Astrocyte of the cerebellum (primary cell): ENCODE measurements around the gene INHBB.

Experiments
- DNase-seq: peaks from one replicate; pipeline ENCODE4 v3.0.0-alpha.2; 2011; ENCODE audit warnings: low read depth
- H3K4me3 ChIP-seq: 2 replicates; pipeline ENCODE4 v1.5.1; 2011; ENCODE audit warnings: mild to moderate bottlenecking, low read depth, low read length, moderate library complexity
- in situ Hi-C: cut with HindIII; loops from 2 replicates; pipeline ENCODE4 v1.10.0; 2017; ENCODE audit warnings: low sequenced_read_pairs
- TF ChIP-seq, protein P1 (sequence below): IDR thresholded peaks from 2 replicates; pipeline ENCODE4 v1.5.1; 2012; ENCODE audit warnings: low read length, low read depth, moderate library complexity, mild to moderate bottlenecking; ENCODE audit errors: missing control alignments

The INHBB gene

DNA sequence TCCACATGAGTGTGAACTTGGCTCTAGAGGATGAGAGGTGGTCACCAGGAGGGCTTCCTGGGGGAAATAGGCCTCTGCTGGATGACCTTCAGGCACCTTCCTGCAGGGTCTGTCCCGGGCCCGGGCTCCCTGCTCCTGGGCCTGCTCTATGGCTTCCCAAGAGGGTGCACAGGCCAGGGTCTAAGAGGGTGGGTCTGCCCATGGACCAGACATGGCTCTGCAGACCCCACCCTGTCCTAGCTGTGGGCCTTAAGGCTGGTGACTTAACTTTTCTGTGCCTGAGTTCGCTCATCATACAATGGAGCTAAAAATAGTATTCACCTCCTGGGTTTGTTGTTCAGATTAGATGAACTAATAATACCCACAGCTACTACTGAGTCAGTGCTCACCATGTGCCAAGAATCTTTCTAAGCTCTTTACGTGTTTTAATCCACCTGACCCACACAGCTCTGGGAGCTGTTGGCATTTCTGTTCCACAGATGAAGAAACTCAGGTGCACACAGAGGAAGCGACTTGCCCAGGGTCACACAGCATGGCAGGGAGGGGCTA is 14.4 kb downstream of the INHBB start:
- no peak for DNase-seq
- no peak overlapping the region for H3K4me3 ChIP-seq
- TF ChIP-seq, protein P1, sequence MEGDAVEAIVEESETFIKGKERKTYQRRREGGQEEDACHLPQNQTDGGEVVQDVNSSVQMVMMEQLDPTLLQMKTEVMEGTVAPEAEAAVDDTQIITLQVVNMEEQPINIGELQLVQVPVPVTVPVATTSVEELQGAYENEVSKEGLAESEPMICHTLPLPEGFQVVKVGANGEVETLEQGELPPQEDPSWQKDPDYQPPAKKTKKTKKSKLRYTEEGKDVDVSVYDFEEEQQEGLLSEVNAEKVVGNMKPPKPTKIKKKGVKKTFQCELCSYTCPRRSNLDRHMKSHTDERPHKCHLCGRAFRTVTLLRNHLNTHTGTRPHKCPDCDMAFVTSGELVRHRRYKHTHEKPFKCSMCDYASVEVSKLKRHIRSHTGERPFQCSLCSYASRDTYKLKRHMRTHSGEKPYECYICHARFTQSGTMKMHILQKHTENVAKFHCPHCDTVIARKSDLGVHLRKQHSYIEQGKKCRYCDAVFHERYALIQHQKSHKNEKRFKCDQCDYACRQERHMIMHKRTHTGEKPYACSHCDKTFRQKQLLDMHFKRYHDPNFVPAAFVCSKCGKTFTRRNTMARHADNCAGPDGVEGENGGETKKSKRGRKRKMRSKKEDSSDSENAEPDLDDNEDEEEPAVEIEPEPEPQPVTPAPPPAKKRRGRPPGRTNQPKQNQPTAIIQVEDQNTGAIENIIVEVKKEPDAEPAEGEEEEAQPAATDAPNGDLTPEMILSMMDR: no peak
- in situ Hi-C loops: loop anchor here (5.0 kb wide), 1 partner anchor 42 kb away; no protein-coding TSS in a partner anchor

DNA sequence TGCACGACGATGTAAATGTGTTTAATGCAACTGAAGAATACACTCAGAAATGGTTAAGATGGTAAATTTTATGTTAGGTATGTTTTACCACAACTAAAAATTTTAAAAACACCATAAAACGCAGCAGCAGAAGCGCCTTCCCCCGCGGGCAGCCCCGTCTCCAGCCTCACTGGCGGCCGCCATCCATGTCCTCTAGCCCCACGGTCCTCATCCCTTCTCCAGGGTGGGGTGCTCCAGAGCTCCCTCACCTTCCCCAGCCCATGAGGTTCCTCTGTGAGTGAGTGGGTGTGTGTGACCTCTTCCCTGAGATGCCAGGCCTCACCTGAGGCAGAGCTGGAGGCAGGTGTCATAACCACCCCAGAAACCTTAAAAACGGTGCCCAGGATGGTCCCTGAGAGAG is 17.0 kb downstream of the INHBB start:
- in situ Hi-C loops: loop anchor here (5.0 kb wide), 1 partner anchor 39 kb away; no protein-coding TSS in a partner anchor
- no peak for DNase-seq
- H3K4me3 ChIP-seq: no peak overlapping the region
- TF ChIP-seq, protein P1: no peak

DNA sequence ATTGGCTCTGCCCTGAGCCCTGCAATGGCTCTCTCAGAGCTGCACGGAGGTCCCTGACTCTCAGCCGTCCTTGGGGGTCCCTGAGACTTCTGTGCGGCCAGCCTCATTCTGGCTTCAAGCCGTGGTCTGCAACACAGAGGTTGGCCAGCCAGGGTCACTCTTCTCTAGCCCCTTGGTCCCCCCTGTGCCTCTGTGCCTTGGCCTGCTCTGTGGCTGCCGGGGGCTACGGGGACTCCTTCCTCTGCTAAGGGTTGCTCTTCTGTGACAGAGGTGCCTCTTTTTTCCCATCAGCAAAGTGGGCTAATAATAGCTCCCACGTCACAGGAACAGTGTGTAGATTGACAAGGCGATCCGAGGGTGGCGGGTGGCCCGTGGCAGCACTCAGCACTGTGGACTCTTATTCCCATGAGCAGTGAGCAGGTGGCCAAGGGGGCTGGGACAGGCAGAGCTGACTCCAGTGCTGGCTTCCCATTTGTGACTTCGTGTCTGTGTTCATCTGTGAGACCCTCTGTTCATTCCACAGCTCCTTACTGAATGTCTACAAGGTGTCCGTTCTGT is 19.4 kb downstream of the INHBB start:
- TF ChIP-seq, protein P1: no peak
- DNase-seq: no peak
- in situ Hi-C loops: no loop called here

DNA sequence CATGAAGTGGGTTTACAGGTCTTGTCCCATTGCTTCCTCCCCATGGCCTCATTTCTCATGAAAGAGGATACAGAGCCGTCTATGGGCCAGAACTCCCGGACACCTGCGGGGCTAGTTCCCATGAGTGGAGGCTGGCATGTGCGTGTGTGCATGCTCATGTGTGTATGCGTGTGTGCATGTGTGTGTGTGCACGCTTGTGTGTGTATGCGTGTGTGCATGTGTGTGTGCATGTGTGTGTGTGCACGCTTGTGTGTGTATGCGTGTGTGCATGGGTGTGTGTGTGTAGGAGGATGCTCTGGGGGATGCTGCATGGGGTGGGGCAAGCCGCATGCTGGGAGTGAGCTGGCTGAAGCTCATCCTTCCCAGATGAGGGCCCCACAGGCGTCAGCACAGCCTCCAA is 20.8 kb downstream of the INHBB start:
- TF ChIP-seq, protein P1: no peak
- no peak overlapping the region for H3K4me3 ChIP-seq
- in situ Hi-C loops: no loop called here
- no peak for DNase-seq

More for the DNA sequence above, 19.4 kb downstream of the INHBB start:
- no peak overlapping the region for H3K4me3 ChIP-seq

DNA sequence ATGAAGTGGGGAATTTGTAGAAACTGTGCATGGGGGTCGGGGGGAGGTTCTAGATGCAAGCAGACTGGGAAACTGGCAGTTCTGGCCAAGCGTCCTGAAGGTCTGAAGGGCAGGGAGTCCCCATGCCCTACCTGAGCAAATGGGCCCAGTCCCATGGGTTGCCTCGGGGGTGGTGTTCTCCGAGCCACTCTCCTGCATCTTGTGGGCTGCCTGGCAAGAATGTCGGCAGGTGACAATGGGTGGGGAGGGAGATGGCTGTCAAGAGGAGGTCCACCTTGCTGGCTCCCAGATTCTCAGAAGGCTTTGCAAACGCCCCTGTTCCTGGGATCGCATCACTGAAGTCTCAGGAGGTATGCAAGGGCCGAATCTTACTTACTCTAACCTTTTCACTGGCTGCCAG is 21.3 kb downstream of the INHBB start:
- TF ChIP-seq, protein P1: no peak
- in situ Hi-C loops: no loop called here
- no peak for DNase-seq

DNA sequence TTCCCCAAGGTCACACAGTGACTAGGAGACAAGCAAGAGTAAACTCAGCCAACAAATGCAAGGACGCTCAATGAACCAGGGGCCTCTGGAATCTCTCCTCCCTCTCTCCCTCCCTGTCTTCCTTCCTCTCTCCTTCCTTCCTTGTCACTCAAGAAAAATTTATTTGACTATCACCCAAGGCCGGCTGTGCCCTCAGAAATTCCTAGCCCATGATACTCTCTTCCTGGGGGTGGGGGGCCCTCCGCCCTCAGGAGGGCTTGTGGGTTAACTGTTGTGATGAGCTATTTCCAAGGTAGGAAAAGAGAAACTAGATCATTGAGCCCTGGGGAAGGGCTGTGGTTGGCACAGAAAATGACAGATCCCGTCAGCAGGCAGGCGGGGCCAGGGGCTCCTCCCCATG is 21.7 kb downstream of the INHBB start:
- in situ Hi-C loops: no loop called here
- no peak for DNase-seq
- TF ChIP-seq, protein P1: no peak
- H3K4me3 ChIP-seq: no peak overlapping the region

More for the DNA sequence above, 21.3 kb downstream of the INHBB start:
- H3K4me3 ChIP-seq: no peak overlapping the region

DNA sequence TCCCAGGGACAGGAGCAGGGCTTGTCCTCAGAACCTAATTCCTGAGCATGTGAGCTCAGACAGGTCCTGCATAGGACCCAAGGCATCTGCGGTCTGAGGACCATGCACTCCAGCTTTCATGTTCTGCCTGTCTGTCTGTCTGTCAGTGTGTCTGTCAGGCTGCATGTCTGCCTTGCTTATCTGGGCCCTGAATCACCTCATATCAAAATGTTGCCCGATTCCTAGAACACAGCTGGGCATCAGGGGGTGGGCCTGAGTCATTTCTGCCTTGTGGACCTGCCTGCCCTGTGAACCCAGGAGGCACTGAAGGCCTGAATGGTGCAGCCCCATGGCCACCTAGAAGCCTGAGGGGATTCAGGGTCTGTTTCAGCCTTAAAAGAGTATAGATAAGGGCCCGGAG is 22.1 kb downstream of the INHBB start:
- in situ Hi-C loops: no loop called here
- TF ChIP-seq, protein P1: no peak
- no peak for DNase-seq
- no peak overlapping the region for H3K4me3 ChIP-seq
